GM21717 (cell line): Measurements from ENCODE around the gene PSMD8.
"Not testable (repeated sequence)": the region's sequence is repeated elsewhere in the genome, so short reads cannot be mapped to it uniquely, and the experiment has no call there.

Source experiments
- ATAC-seq: cut with Tn5 transposase; IDR thresholded peaks from one replicate; pipeline ENCODE4 v1.9.1; 2021; ENCODE audit warnings: mild to moderate bottlenecking, moderate library complexity; ENCODE audit not compliant: unreplicated experiment

Gene PSMD8

DNA sequence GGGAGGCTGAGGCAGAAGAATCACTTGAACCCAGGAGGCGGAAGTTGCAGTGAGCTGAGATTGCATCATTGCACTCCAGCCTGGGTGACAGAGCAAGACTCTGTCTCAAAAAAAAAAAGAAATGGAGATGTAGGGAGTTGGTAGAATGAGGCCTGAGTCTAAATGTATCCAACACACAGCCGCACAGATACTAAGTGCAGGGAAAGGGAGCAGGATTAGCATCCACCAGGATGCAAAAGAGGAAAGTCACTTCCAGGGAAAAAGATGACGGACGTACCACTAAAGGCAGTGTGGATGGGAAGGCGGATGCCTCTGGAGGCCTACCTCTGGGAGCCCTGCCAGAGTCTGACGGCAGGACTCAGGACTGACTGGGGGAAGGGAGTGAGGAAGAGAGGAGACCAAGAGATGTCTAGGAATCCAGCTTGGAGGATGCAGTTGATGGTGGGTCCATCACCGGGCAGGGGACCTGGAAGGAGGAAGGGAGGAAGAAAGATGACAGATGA is 35.3 kb downstream of the PSMD8 start:
- no peak for ATAC-seq

DNA sequence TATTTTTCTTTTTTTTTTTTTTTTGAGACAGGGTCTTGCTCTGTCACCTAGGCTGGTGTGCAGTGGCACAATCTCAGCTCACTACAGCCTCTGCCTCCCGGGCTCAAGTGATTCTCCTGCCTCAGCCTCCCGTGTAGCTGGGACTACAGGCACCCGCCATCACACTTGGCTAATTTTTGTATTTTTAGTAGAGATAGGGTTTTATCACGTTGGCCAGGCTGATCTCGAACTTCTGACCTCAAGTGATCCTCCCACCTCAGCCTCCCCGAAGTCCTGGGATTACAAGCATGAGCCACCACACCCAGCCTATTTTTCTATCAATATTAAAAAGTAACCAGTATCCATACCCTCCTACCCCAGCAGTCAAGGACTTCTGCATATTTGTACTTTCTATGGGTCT is 36.0 kb downstream of the PSMD8 start:
- not testable (repeated sequence) for ATAC-seq

DNA sequence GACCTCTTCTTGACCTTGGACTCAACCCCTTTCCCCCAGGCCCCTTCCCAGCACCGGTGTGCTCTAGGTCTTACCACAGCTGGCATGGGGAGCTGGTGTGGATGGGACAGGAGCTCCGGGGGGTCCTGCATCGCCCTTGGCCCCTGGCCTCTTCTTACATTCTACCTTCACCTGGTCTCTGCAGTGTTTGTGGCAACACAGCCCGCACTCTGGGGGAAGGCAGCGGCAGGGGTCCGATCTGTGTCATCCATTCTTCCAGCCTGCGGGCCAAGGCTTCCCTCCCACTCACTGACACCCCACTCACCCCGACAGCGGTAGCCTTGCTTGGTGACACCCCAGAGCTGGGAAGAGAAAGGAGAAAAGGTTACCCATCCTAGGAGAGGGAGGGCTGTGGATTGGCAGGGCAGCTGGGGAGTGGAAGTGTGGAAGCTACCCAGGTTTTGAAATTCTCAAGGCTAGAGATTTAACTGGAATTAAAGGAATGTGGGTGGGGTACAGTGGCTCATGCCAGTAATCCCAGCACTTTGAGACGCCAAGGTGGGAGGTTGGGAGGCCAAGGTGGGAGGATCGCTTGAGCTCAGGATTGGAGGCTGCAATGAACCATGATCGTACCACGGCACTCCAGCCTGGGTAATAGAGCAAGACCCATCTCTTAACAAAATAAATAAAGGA is 36.8 kb downstream of the PSMD8 start:
- no peak for ATAC-seq

DNA sequence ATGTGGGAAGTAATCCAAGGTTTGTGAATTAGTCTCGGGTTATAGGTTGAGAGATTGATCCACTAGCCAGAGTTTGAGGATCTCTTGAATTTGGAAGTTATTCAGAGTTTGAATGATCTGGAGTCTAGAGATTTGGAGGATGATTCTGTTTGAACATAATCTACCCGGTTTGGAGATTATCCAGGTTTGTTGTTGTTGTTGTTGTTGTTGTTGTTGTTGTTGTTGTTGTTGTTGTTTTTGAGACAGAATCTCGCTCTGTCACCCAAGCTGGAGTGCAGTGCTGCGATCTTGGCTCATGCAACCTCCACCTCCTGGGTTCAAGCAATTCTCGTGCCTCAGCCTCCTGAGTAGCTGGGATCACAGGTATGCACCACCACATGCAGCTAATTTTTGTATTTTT is 37.5 kb downstream of the PSMD8 start:
- ATAC-seq: not testable (repeated sequence)

DNA sequence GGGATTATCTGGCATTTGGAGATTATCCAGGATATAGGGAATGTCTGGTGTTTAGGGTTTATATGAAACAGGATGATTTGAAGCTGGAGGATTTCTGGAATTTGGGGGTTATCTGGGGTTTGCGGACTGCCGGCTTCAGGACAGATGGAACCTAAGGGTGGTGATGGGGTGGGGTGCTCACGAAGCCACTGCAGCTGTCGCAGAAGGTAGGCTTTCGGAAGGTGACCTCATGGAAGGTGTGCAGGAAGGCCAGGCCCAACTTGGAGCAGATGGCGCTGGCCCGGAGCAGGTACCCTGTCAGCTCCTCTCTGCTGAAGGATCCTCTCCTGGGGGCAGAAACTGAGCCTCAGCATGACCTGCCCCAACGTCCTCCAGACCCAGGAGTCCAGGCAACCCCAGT is 38.1 kb downstream of the PSMD8 start:
- ATAC-seq: no peak

DNA sequence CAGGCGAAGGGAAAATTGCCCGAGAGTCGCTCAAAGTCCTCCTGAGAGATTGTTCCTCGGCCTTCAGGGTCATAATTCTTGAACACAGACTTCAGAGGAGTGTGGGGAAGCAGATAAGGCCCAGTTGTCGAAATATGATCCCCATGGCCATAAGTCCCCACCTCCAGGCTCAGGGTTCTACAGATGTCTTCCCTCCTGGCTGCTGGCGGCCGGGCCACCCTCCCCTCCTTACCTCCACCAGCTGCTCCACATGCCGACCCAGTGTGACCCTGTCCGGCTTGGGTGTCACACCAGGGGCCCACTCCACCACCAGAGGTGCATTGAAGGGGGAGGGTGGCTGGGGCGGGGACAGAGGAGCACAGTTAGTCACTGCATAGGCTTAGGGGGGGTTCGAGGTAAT is 38.6 kb downstream of the PSMD8 start:
- ATAC-seq: no peak

DNA sequence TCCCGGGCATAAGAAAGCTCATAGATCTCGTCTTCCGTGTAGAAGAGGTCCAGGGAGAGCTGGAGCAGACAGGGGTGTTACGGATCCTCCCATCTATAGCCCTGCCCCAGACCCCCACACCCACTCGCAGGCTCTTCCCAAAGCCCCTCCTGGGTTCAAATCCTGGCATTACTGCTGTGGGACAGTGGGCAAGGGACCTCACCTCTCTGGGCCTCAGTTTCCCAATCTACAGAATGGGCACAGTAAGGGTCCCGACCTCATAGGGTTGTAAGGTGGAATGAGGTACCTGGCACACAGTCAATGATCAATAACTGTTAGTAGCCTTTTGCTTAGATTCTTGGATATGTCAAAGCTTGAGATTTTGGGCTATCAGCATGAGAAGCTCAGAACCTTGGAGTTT is 39.0 kb downstream of the PSMD8 start:
- ATAC-seq: no peak

DNA sequence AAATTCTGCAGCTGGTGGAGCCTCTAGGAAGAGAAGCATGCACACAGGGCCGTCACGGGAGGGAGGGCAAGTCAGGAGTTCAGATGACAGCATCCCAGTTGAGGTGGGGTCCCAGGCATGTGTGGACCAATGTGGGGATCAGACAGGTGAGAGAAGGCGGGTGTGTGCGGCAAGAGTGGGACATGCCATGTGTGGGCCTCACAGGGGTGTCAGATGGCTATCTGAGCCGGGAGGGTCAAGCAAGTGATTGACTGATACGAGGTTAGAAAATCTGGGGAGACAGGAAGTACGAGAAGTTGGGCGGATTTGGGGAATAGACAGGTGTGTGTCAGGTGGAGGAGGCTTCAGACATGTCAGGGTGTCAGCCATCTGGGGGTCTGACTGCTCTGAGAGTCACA is 42.8 kb downstream of the PSMD8 start:
- no peak for ATAC-seq

DNA sequence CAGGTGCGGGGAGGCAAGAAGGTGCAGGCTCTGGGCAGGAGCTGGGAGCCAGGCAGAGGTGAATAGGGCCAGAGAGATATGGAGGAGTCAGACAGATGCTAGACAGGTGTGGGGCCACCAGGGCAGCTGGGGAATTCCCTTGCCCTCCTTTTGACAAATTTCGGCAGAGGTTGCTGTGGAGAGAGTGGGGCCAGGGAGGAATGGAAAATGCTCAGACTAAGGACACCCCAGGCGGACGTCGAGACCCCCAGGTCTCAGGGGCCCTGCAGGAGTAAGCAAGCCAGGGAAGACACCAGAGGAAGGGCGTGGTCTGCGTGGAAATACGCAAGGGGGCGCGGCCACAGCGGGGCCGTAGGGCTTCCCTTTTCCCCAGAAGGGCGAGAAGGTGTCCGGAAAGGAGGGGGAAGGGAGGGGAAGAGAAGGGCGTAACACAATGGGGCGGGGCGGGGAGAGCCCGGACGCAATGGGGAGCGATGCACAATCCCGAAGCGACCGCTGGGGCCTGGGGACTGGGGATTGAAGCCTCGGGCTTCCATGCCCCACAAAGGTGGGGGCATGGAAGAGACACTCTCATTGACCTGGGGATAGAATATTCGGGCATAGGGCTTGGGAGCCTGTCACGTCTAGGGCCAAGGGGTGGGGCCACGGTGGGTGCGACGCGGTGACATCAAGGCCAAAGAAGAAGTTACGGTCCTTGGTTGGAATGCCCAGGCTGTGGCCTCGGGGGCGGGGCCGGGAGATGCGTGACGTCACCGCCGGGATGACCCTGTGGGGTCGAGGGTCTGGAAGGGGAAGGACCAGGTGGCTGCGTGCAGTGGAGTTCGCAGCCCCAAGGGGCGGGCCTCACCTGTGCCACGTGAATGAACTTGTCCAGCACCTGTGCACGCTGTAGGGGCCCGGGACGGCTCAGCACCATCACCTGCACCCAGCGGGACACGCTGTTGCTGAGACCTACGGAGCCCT is 43.5 kb downstream of the PSMD8 start:
- no peak for ATAC-seq

DNA sequence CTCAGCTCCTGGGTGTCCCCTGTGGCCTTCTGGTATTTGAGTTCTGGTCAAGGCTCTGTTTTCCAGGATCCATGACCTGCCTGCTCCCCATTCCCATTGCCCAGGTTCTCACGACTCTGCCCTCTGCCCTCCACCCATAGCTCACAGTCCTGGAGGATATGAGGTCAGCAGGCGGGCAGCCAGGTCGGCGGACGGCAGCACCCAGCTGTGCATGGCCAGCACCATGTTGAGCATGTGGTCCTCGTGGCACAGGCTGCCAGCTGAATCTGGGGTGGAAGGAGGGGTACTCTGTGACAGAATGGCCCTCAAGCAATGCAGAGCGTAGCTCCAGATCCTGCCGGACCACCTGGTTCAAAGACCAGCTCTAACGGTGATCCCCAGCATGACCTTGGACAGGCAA is 46.6 kb downstream of the PSMD8 start:
- no peak for ATAC-seq

DNA sequence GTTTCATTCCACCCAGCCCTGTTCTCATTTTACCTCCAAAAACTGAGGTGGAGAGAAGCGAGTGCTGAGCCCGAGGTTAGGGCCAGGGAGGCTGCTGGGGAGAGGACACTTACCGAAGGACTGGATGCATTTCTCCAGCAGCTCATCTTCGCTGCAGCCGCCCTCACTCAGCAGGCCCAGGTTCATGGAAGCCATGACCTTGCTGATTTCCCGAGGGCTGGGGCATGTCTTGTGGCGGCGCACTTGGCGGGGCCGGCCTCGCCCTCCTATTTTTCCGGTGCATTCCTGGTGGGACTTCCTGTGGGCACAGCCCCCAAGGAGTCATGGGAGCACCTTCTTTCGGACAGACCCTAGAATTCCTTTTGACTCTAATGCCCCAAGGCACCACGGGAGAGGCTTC is 47.5 kb downstream of the PSMD8 start:
- no peak for ATAC-seq

DNA sequence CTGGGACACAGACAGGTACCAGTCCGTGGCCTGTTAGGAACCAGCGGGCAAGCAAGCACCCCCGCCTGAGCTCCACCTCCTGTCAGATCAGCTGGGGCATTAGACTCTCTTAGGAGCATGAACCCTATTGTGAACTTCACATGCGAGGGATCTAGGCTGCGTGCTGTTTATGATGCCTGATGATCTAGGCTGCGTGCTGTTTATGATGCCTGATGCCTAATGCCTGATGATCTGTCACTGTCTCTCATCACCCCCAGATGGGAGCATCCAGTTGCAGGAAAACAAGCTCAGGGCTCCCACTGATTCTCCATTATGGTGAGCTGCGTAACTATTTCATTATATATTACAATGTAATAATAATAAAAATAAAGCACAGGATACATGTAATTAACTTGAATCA is 48.1 kb downstream of the PSMD8 start:
- no peak for ATAC-seq

DNA sequence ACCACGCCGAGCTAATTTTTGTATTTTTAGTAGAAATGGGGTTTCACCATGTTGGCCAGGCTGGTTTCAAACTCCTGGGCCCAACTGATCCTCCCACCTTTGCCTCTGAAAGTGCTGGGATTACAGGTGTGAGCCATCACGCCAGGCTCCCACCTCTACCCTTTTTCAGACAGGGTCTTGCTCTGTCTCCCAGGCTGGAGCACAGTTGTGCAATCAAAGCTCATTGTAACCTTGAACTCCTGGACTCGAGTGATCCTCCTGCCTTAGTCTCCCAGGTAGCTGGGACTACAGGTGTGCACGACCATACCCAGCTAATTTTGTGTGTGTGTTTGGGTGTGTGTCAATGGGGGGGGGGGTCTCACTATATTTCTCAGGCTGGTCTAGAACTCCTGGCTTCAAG is 49.9 kb downstream of the PSMD8 start:
- no peak for ATAC-seq

DNA sequence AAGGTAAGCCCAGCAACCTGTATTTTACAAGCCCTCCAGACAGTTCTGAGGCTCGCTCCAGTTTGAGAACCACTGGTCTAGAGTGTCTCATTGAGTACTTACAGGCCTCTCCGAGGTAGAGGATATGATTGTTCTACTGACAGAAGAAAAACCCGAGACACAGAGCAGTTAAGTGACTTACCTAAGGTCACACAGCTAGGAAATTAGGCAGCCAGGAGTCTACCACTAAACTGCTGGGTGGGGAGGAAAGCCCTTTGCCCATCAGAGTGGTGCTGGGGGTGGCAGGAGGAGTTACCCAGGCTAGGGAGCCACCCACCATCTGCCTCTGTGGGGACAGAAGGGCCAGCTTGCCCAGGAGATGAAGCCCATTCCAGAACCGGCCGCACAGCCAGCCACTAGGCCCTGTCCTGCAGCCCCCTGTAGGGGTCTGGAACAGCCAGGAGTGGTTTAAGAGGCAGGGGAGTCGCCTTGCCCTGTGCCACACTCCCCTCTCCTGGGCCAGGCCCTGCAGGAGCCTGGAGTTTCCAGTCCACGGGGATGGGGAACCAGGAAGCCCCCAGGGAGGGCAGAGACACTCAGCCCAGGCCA is 50.9 kb downstream of the PSMD8 start:
- no peak for ATAC-seq

DNA sequence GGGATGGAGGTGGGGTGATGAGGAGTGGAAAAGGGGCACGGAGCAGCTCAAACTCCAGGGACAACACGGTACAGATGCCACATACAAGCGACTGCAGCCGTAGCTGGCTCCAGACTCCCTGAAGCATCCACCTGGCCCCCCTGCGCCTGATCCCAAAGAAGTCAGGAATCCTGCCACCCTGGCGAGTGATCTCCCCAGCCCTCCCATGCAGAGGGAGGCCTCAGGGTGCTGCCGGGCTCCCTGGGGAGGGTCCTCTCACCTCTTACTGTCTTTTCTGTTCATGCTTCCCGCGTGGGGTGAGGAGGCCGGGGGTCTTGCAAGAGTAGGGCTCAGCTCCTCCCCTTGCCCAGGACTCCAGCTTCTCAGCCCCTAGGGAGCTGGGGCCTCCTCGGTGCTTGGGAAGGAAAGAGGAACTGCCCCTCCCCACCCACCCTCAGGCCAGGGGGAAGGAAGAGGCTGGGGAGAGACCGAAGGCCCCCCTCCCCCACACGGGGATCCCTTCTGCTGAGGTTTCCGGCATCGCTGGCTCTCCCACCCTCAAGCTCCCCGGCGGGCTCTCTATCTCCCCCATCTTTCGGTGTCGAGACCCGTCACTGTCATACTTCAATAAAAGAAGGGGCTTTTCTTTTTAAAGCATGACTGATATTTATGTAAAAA is 51.6 kb downstream of the PSMD8 start, which contains the start of gene RASGRP4:
TSS of gene RASGRP4 (minus strand) at position 410 of the 657 bp plus-strand sequence. CDS start at position 282, 128 bp downstream.
- ATAC-seq: no peak

DNA sequence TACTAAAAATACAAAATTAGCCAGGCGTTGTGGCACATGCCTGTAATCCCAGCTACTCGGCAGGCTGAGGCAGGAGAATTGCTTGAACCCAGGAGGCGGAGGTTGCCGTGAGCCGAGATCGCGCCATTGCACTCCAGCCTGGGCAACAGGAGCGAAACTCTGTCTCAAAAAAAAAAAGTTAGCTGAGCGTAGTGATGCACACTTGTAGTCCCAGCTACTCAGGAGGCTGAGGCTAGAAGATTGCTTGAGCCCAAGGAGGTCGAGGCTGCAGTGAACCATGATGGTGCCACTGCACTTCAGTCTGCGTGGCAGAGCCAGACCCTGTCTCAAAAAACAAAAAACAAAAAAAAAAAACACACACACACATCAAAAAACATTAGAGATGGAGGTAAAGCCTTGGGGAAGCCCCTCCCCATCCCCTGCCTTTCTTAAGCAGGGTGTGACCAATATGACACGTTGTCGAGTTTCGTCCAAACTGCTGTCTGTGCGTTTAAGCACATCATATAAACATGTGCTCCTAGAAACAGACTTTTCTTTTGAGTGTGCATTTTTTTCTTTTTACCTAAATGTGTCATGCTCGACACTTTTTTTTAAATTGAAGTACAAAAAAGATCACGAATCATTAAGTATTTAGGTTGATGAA is 52.8 kb downstream of the PSMD8 start:
- ATAC-seq: not testable (repeated sequence)

DNA sequence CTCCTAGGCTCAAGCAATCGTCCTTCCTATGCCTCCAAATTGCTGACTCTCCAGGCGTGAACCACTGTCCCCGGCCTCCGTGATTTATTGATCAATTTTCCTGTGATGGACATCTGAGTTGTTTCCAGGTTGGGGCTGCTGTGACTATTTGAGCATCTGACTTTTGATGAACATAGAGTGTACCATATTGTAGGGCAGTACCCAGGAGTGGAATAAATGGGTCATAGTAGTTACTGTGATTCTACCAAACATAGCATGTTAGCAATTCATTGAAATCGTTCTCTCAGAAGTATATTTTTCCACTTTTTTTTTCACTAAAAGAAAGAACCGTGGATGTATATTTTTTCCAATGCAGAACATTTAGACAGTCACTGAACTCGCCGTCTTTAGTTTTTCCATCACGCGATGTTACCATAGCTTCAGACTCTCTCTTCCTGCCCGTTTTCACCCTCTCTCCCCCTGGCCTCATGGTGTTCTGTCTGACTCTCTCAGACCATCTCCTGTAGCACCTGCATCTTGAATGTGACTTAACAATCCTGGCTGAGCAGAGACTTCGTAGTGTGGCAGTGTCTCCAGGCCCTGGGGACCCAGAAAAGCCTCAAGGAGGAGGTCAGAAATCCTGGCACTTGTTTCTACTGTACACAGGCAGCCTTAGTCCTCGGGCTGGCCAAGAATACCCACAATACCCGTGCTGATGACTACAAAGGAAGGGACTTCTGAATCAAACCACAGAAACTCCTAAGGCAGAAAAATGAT is 54.9 kb downstream of the PSMD8 start:
- ATAC-seq: no peak

DNA sequence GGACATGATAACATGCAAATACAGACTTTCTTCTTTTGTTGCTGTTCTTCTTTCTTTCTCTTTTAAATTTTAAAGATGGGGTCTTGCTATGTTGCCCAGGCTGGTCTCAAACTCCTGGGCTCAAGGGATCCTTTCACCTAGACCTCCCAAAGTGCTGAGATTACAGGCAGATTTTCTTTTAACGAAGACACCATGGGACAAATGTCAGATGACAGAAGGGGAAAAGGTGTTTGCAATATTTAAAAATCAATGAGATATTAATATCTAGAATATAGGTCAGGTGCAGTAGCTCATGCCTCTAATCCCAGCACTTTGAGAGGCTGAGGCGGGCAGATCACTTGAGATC is 55.4 kb downstream of the PSMD8 start:
- ATAC-seq: no peak

DNA sequence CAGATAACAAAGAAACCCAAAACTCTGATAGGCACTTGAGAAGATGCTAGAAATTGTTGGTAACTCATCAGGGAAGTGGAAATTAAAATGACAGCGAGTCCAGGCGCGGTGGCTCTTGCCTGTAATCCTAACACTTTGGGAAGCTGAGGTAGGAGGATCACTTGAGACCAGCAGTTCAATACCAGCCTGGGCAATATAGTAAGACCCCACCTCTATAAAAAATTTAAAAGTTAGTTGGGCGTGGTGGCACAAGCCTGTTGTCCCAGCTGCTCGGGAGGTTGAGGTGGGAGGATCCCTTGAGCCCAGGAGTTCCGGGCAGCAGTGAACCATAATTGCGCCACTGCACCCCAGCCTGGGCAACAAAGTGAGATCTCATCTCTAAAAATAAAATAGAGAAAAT is 56.6 kb downstream of the PSMD8 start:
- ATAC-seq: no peak

DNA sequence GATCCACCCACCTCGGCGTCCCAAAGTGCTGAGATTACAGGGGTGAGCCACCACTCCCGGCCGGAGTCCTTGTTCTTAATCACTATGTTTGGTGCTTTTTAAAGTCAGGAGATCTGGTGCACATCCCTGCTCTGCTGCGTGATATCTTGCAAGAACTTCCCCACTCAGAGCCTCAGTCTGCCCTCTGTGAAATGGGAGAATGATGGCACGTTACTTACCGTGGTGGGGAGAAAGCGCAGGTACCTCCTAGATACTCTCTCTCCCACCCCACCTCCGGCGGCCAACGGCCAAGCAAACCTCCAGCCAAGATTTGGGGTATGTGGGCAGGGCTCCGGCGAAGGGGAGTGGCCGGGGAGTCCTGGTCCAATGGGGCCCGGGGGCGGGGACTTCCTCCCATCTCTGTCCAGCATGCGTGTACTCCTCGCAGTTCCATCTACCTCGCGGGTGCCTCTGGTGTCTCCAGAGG is 58.9 kb downstream of the PSMD8 start, which contains the start of gene RYR1:
TSS of gene RYR1 (plus strand) at position 424 of the 466 bp plus-strand sequence. CDS start 139 bp downstream, outside the sequence.
- no peak for ATAC-seq
